D341Med (cell line): ENCODE measurements around the gene ARID5B.

Experiments
- DNase-seq: peaks from one replicate; pipeline ENCODE4 v3.0.0; 2012; ENCODE audit warnings: low spot score

Gene ARID5B

GRCh38 chr10:61883371-61884025 is 18.0 kb upstream of the ARID5B start:
- DNase-seq: no peak

- no peak for DNase-seq
These were observed 13.7 kb upstream of the ARID5B start for GRCh38 chr10:61887772-61888171.

- no peak for DNase-seq
These were observed 12.8 kb upstream of the ARID5B start for GRCh38 chr10:61888744-61889143.

- DNase-seq: no peak
These were observed 11.1 kb upstream of the ARID5B start for GRCh38 chr10:61890430-61890829.

- DNase-seq: no peak
These were observed 10.6 kb upstream of the ARID5B start for GRCh38 chr10:61890881-61891409.

GRCh38 chr10:61891906-61892585 is 9.5 kb upstream of the ARID5B start:
- DNase-seq: no peak

GRCh38 chr10:61892961-61893360 is 8.5 kb upstream of the ARID5B start:
- no peak for DNase-seq

GRCh38 chr10:61894133-61894532 is 7.4 kb upstream of the ARID5B start:
- DNase-seq: no peak

- DNase-seq: no peak
These were observed 5.5 kb upstream of the ARID5B start for GRCh38 chr10:61895898-61896600.

GRCh38 chr10:61896854-61897661 is 4.4 kb upstream of the ARID5B start:
- DNase-seq: peak; percentile 80

GRCh38 chr10:61897671-61898434 is 3.6 kb upstream of the ARID5B start:
- peak; percentile 62 for DNase-seq

- DNase-seq: peak; percentile 40
These were observed 3.1 kb upstream of the ARID5B start for GRCh38 chr10:61898435-61898778.

GRCh38 chr10:61899069-61899531 is 2.4 kb upstream of the ARID5B start:
- no peak for DNase-seq

- no peak for DNase-seq
These were observed 1.9 kb upstream of the ARID5B start for GRCh38 chr10:61899663-61899996.

- peak; percentile 40 for DNase-seq
These were observed 1.3 kb upstream of the ARID5B start for GRCh38 chr10:61899997-61900828.

- DNase-seq: peak; percentile 40
These were observed 438 bp downstream of the ARID5B start for GRCh38 chr10:61901829-61902444.

- peak; percentile 56 for DNase-seq
These were observed 1.1 kb downstream of the ARID5B start for GRCh38 chr10:61902445-61903220.

GRCh38 chr10:61903221-61903927 is 1.9 kb downstream of the ARID5B start:
- DNase-seq: peak; percentile 78

- DNase-seq: no peak
These were observed 2.4 kb downstream of the ARID5B start for GRCh38 chr10:61903928-61904344.
